Neural cell (in vitro differentiated cells): ENCODE data around the gene KRT78.

Experiments used
- CTCF ChIP-seq: fragments of 450-650 bp; IDR thresholded peaks from 2 replicates; pipeline ENCODE4 v1.5.1; 2014; ENCODE audit warnings: antibody characterized with exemption, mild to moderate bottlenecking, moderate library complexity; ENCODE audit not compliant: poor library complexity, severe bottlenecking
- EP300 ChIP-seq: fragments of 450-650 bp; conservative IDR thresholded peaks from 2 replicates; pipeline ENCODE4 v1.6.1; 2014; ENCODE audit warnings: antibody characterized with exemption, mild to moderate bottlenecking, moderate library complexity; ENCODE audit not compliant: poor library complexity, severe bottlenecking
- POLR2AphosphoS5 ChIP-seq: IDR thresholded peaks from 2 replicates; pipeline ENCODE4 v1.6.1; 2012
- RAD21 ChIP-seq: fragments of 450-650 bp; conservative IDR thresholded peaks from 2 replicates; pipeline ENCODE4 v1.6.1; 2014; ENCODE audit warnings: antibody characterized with exemption, mild to moderate bottlenecking, moderate library complexity
- REST ChIP-seq: IDR thresholded peaks from 2 replicates; pipeline ENCODE4 v1.6.1; 2012; ENCODE audit warnings: borderline replicate concordance

GRCh38 chr12:52788876-52789636 is 59.7 kb downstream of the KRT78 start:
- TF ChIP-seq CTCF (no peak), RAD21 (no peak), POLR2AphosphoS5 (no peak), REST (no peak), EP300 (no peak)
